IMR-90 (cell line): ENCODE results near the gene LRP1B. TPM values are rescaled to one million over a fixed set of nuclear protein-coding genes. Genes with fewer than 3 reads are reported as not detected.

Experiments used
- ATAC-seq: fragments of 200-7000 bp; cut with Tn5 transposase; 2 replicates; pipeline ENCODE4 v1.9.1; 2020; ENCODE audit warnings: low read depth, mild to moderate bottlenecking, moderate library complexity
- BruUV-seq: library from RNA; stranded (reverse); fragments of 400-500 nt; replicated peaks from 2 replicates; lab custom pipeline; 2021; lab: Mats Ljungman, UMichigan
- CTCF ChIA-PET: fragments of 300-600 bp; formaldehyde crosslinking; extraction: SDS; loops from one replicate; lab custom pipeline; 2021; ENCODE audit warnings: antibody characterized with exemption; lab: Yijun Ruan, JAX
- POLR2A ChIA-PET: fragments of 300-600 bp; sonication (Branson Sonifier 250); formaldehyde crosslinking; loops from one replicate; lab custom pipeline; 2022; ENCODE audit warnings: antibody characterized with exemption; ENCODE audit not compliant: unreplicated experiment; lab: Charles Lee
- DNase-seq: peaks from one replicate; pipeline ENCODE4 v3.0.0; 2013
- H2AFZ ChIP-seq: replicated peaks from 2 replicates; pipeline ENCODE3; 2013; ENCODE audit warnings: low read length, mild to moderate bottlenecking; ENCODE audit not compliant: poor library complexity
- H2AK5ac ChIP-seq: 2 replicates; pipeline ENCODE4 v1.6.1; 2013; ENCODE audit warnings: low read depth, low read length, inconsistent platforms
- H2AK9ac ChIP-seq: replicated peaks from 2 replicates; pipeline ENCODE3; 2013; ENCODE audit warnings: mild to moderate bottlenecking, low read depth, low read length, moderate library complexity; ENCODE audit not compliant: poor library complexity
- H2BK120ac ChIP-seq: 2 replicates; pipeline ENCODE4 v1.6.1; 2013; ENCODE audit warnings: low read depth, low read length, inconsistent platforms
- H2BK15ac ChIP-seq: 3 replicates; pipeline ENCODE4 v1.6.1; 2013; ENCODE audit warnings: low read depth, low read length, inconsistent platforms
- H2BK20ac ChIP-seq: 2 replicates; pipeline ENCODE4 v1.6.1; 2013; ENCODE audit warnings: low read depth, mild to moderate bottlenecking, inconsistent platforms, low read length, moderate library complexity
- H2BK5ac ChIP-seq: 2 replicates; pipeline ENCODE4 v1.6.1; 2013; ENCODE audit warnings: mild to moderate bottlenecking, low read depth, low read length, inconsistent platforms; ENCODE audit not compliant: poor library complexity, severe bottlenecking
- H3K14ac ChIP-seq: replicated peaks from 2 replicates; pipeline ENCODE4 v1.6.1; 2013; ENCODE audit warnings: low read depth, low read length, inconsistent platforms
- H3K18ac ChIP-seq: 2 replicates; pipeline ENCODE4 v1.6.1; 2013; ENCODE audit warnings: low read depth, low read length, control low read depth
- H3K23ac ChIP-seq: 2 replicates; pipeline ENCODE4 v1.6.1; 2013; ENCODE audit warnings: low read depth, low read length, inconsistent platforms
- H3K27ac ChIP-seq: 2 replicates; pipeline ENCODE4 v1.5.1; 2013; ENCODE audit warnings: mild to moderate bottlenecking, control low read depth, low read length; ENCODE audit not compliant: insufficient read depth
- H3K27me3 ChIP-seq: 2 replicates; pipeline ENCODE4 v1.6.1; 2013; ENCODE audit warnings: low read length; ENCODE audit not compliant: control insufficient read depth, insufficient read depth
- H3K36me3 ChIP-seq: 2 replicates; pipeline ENCODE4 v1.6.1; 2013; ENCODE audit warnings: low read length, mixed read lengths; ENCODE audit not compliant: control insufficient read depth, insufficient read depth
- H3K4ac ChIP-seq: 2 replicates; pipeline ENCODE4 v1.6.1; 2013; ENCODE audit warnings: low read depth, low read length, inconsistent platforms
- H3K4me1 ChIP-seq: 2 replicates; pipeline ENCODE4 v1.6.1; 2013; ENCODE audit warnings: low read length, mixed read lengths; ENCODE audit not compliant: control insufficient read depth, insufficient read depth
- H3K4me2 ChIP-seq: 2 replicates; pipeline ENCODE4 v1.6.1; 2013; ENCODE audit warnings: low read depth, mild to moderate bottlenecking, control low read depth, low read length, moderate library complexity
- H3K4me3 ChIP-seq: 2 replicates; pipeline ENCODE4 v1.5.1; 2013; ENCODE audit warnings: low read depth, mild to moderate bottlenecking, control low read depth, low read length, moderate library complexity; ENCODE audit not compliant: insufficient read depth
- H3K56ac ChIP-seq: 2 replicates; pipeline ENCODE4 v1.6.1; 2013; ENCODE audit warnings: low read length, inconsistent platforms; ENCODE audit not compliant: insufficient read depth; ENCODE audit errors: extremely low read depth
- H3K79me1 ChIP-seq, 2 experiments: 2 replicates each; pipeline ENCODE4 v1.6.1; 2013; ENCODE audit warnings: low read length in 2 of 2, inconsistent platforms in 1 of 2, low read depth in 1 of 2
- H3K9ac ChIP-seq: 2 replicates; pipeline ENCODE4 v1.6.1; 2013; ENCODE audit warnings: low read depth, low read length, control low read depth
- H3K9me1 ChIP-seq: 2 replicates; pipeline ENCODE4 v1.6.1; 2013; ENCODE audit warnings: low read length, inconsistent platforms; ENCODE audit not compliant: insufficient read depth
- H3K9me3 ChIP-seq: 2 replicates; pipeline ENCODE4 v1.6.1; 2013; ENCODE audit warnings: low read length; ENCODE audit not compliant: control insufficient read depth, insufficient read depth
- H4K20me1 ChIP-seq: 2 replicates; pipeline ENCODE4 v1.6.1; 2013; ENCODE audit warnings: low read length, inconsistent platforms; ENCODE audit not compliant: insufficient read depth
- H4K5ac ChIP-seq: 2 replicates; pipeline ENCODE4 v1.6.1; 2013; ENCODE audit warnings: mild to moderate bottlenecking, low read depth, low read length, control low read depth
- H4K8ac ChIP-seq, 2 experiments: 2 replicates each; pipeline ENCODE4 v1.6.1; 2013; ENCODE audit warnings: low read depth in 2 of 2, low read length in 2 of 2, control low read depth in 1 of 2, inconsistent platforms in 1 of 2
- H4K91ac ChIP-seq: 2 replicates; pipeline ENCODE4 v1.6.1; 2013; ENCODE audit warnings: low read depth, low read length, inconsistent platforms; ENCODE audit not compliant: insufficient read depth
- CHD1 ChIP-seq: IDR thresholded peaks from 2 replicates; pipeline ENCODE4 v1.6.1; 2012; ENCODE audit warnings: low read depth, low read length, improper control_type of control experiment
- MAZ ChIP-seq: IDR thresholded peaks from 2 replicates; pipeline ENCODE4 v1.6.1; 2012; ENCODE audit warnings: low read depth, mild to moderate bottlenecking, low read length, improper control_type of control experiment, moderate library complexity, borderline replicate concordance
- WGBS, 2 experiments: methylation state at CpG; one replicate each; pipeline versions ENCODE4 v1.1.5 to v1.1.7; 2013; ENCODE audit warnings: missing lambda C conversion rate in 2 of 2; ENCODE audit not compliant: insufficient read length in 1 of 2; ENCODE audit errors: extremely low coverage in 2 of 2; 5-methylcytosine and 5-hydroxymethylcytosine counted together
- dilution Hi-C: fragments of 300-500 bp; cut with HindIII; formaldehyde crosslinking; loops from one replicate; pipeline ENCODE4 v1.14.3; 2018; ENCODE audit warnings: low sequenced_read_pairs; ENCODE audit not compliant: unreplicated experiment
- in situ Hi-C: fragments of 300-500 bp; cut with MboI; formaldehyde crosslinking; loops from 3 replicates; pipeline ENCODE4 v1.14.3; 2019; ENCODE audit warnings: low sequenced_read_pairs, inconsistent platforms, mixed read lengths
- intact Hi-C: fragments of 100-400 bp; cut with micrococcal nuclease; formaldehyde crosslinking; loops from 2 replicates; pipeline ENCODE4 v1.10.0; 2022
- polyA plus RNA-seq, 3 experiments: library from polyadenylated mRNA; depleted of rRNA; stranded (reverse); fragments of >200 nt; gene quantifications; 2 replicates each; pipeline ENCODE4 v1.2.3, GENCODE V29; 2012; ENCODE audit warnings: low replicate concordance in 1 of 3
- total RNA-seq: library from RNA; depleted of rRNA; stranded (reverse); fragments of >200 nt; gene quantifications from 2 replicates; pipeline ENCODE4 v1.2.3, GENCODE V29; 2012

Gene LRP1B
- total and polyA plus RNA-seq, 2 of the 4 experiments (the other 2 are of a cell fraction), result under 0.01 to 0.02 TPM

GRCh38 chr2:140942284-140942683, 1188.5 kb downstream of the LRP1B start:
- Histone ChIP-seq H3K36me3 (no peaks in the 10 kb centered on the region), H2BK15ac (no peak overlapping the region), H2BK120ac (no peak overlapping the region), H3K4ac (no peak overlapping the region), H3K18ac (no peak overlapping the region), H2AFZ (no peak overlapping the region), H3K4me1 (no peaks in the 10 kb centered on the region), H3K9me3 (no peaks in the 10 kb centered on the region), H4K8ac (no peak overlapping the region), H3K27ac (no peak overlapping the region), H3K79me1 (no peaks in the 10 kb centered on the region), H4K20me1 (no peaks in the 10 kb centered on the region), H3K56ac (no peak overlapping the region), H3K14ac (no peak overlapping the region), H3K4me2 (no peak overlapping the region), H3K4me3 (no peak overlapping the region), H2AK5ac (no peak overlapping the region), H4K91ac (no peak overlapping the region), H2BK20ac (no peak overlapping the region), H4K5ac (no peak overlapping the region), H2AK9ac (no peak overlapping the region), H3K9me1 (no peaks in the 10 kb centered on the region), H3K23ac (no peak overlapping the region), H3K27me3 (no peaks in the 10 kb centered on the region), H2BK5ac (no peak overlapping the region), H3K9ac (no peak overlapping the region)
- no CpG with 5 or more reads among the region's 2 CpGs for WGBS, 2 experiments
- no TSS peak for BruUV-seq
- no peak for TF ChIP-seq MAZ
- no peak for TF ChIP-seq CHD1
- DNase-seq (no peak), ATAC-seq (no peak)
- ChIA-PET POLR2A (no interaction called here), CTCF (no interaction called here)
- dilution Hi-C loops (no loop called here), intact Hi-C loops (no loop called here), in situ Hi-C loops (no loop called here)
